ENCODE data around the gene KCNQ5.

DNA sequence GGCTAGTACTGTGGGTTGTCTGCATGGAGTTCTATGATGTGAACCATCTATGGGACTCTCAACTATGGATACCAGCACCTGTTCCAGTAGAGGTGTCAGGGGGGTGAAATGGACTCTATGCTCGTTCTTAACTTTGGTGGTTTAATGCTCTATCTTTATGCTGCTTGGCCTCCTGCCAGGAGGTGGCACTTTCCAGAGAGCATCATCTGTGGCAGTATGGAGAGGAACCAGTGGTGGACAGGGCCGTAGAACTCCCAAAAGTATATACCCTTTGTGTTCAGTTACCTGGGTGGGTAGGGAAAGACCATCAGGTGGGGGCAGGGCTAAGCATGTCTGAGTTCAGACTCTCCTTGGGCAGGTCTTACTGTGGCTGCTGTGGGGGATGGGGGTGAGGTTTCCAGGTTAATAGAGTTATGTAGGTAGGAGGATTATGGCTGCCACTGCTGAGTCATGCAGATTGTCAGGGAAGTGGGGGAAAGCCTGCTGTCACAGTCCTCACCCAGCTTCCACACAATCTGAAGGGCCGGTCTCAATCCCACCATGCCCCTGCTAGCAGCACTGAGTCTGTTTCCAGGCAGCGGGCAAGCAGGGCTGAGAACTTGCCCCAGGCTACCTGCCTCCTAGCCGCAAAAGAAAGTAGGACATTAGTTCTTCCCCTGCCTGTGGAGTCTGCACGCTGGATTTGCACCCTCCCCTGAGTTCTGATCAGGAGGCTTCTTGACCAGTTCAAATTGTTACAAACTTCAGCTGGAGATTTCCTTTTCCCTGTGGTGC is 284.0 kb downstream of the KCNQ5 start:
- TF ChIP-seq POLR2A (IDR thresholded peaks at IDR 0.05) (no peak), POLR2AphosphoS5 (IDR thresholded peaks at IDR 0.05) (no peak), EP300 (IDR thresholded peaks at IDR 0.05; ENCODE audit: low read depth) (no peak)
- TF ChIP-seq, protein P1, sequence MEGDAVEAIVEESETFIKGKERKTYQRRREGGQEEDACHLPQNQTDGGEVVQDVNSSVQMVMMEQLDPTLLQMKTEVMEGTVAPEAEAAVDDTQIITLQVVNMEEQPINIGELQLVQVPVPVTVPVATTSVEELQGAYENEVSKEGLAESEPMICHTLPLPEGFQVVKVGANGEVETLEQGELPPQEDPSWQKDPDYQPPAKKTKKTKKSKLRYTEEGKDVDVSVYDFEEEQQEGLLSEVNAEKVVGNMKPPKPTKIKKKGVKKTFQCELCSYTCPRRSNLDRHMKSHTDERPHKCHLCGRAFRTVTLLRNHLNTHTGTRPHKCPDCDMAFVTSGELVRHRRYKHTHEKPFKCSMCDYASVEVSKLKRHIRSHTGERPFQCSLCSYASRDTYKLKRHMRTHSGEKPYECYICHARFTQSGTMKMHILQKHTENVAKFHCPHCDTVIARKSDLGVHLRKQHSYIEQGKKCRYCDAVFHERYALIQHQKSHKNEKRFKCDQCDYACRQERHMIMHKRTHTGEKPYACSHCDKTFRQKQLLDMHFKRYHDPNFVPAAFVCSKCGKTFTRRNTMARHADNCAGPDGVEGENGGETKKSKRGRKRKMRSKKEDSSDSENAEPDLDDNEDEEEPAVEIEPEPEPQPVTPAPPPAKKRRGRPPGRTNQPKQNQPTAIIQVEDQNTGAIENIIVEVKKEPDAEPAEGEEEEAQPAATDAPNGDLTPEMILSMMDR (IDR thresholded peaks at IDR 0.05), result no peak

All from transverse colon (tissue), 4 donors.